OCI-LY1 (cell line): Measurements from ENCODE around the gene PICK1.

Experiments
- H2AFZ ChIP-seq: fragments of 200-600 bp; sonication (generic), shearing (Covaris generic); 2 replicates; pipeline ENCODE4 v1.6.0; 2014; ENCODE audit warnings: antibody characterized with exemption, mild to moderate bottlenecking, low read length
- H3F3A ChIP-seq: fragments of 200-600 bp; sonication (generic), shearing (Covaris generic); 2 replicates; pipeline ENCODE4 v1.6.0; 2014; ENCODE audit warnings: mild to moderate bottlenecking, antibody characterized with exemption, low read length, moderate library complexity; ENCODE audit not compliant: insufficient read depth
- H3K27ac ChIP-seq: fragments of 200-600 bp; sonication (generic); 2 replicates; pipeline ENCODE4 v1.5.1; 2014; ENCODE audit warnings: low read length, mixed run types, mild to moderate bottlenecking, low read depth; ENCODE audit not compliant: poor library complexity, severe bottlenecking
- H3K27me3 ChIP-seq: fragments of 200-600 bp; sonication (generic); 2 replicates; pipeline ENCODE4 v1.6.0; 2014; ENCODE audit warnings: antibody characterized with exemption, mild to moderate bottlenecking, low read length, moderate library complexity; ENCODE audit not compliant: insufficient read depth
- H3K36me3 ChIP-seq: fragments of 200-600 bp; sonication (generic); 2 replicates; pipeline ENCODE4 v1.6.1; 2014; ENCODE audit warnings: mild to moderate bottlenecking, antibody characterized with exemption, low read length, moderate library complexity, mixed read lengths; ENCODE audit not compliant: insufficient read depth
- H3K4me1 ChIP-seq: fragments of 200-600 bp; sonication (generic); 2 replicates; pipeline ENCODE4 v1.5.1; 2014; ENCODE audit warnings: mild to moderate bottlenecking, low read length, moderate library complexity; ENCODE audit not compliant: insufficient read depth, severe bottlenecking
- H3K4me2 ChIP-seq: fragments of 200-600 bp; sonication (generic), shearing (Covaris generic); 2 replicates; pipeline ENCODE4 v1.6.1; 2014; ENCODE audit warnings: low read length
- H3K4me3 ChIP-seq: fragments of 200-600 bp; sonication (generic); 2 replicates; pipeline ENCODE4 v1.5.1; 2014; ENCODE audit warnings: low read length, low read depth, mild to moderate bottlenecking, mixed read lengths; ENCODE audit not compliant: poor library complexity, severe bottlenecking
- H3K79me2 ChIP-seq: fragments of 200-600 bp; shearing (Covaris generic); 2 replicates; pipeline ENCODE4 v1.6.1; 2016; ENCODE audit warnings: mixed run types, low read length, mixed read lengths; ENCODE audit not compliant: insufficient read depth
- H3K9ac ChIP-seq: fragments of 200-600 bp; sonication (generic), shearing (Covaris generic); 2 replicates; pipeline ENCODE4 v1.6.1; 2014; ENCODE audit warnings: mild to moderate bottlenecking, low read length, mixed read lengths
- H3K9me2 ChIP-seq: fragments of 200-600 bp; sonication (generic), shearing (Covaris generic); 2 replicates; pipeline ENCODE4 v1.6.1; 2014; ENCODE audit warnings: low read depth, mild to moderate bottlenecking, low read length, mixed read lengths
- H3K9me3 ChIP-seq: fragments of 200-600 bp; shearing (Covaris generic); 2 replicates; pipeline ENCODE4 v1.6.1; 2014; ENCODE audit warnings: low read length, mixed read lengths
- H4K20me1 ChIP-seq: fragments of 200-600 bp; sonication (generic), shearing (Covaris generic); 2 replicates; pipeline ENCODE4 v1.6.0; 2016; ENCODE audit warnings: mild to moderate bottlenecking, low read length; ENCODE audit not compliant: insufficient read depth
- CTCF ChIP-seq: fragments of 200-600 bp; sonication (generic), shearing (Covaris generic); IDR thresholded peaks from 2 replicates; pipeline ENCODE4 v1.5.1; 2017; ENCODE audit warnings: mild to moderate bottlenecking, antibody characterized with exemption, low read length, moderate library complexity, mixed read lengths
- EZH2 ChIP-seq: fragments of 200-600 bp; sonication (generic), shearing (Covaris generic); IDR thresholded peaks from 2 replicates; pipeline ENCODE4 v1.8.0; 2017; ENCODE audit warnings: borderline replicate concordance, mixed run types, mild to moderate bottlenecking, antibody characterized with exemption, low read length, moderate library complexity, mixed read lengths

PICK1 gene

GRCh38 chr22:38041760-38042487, 15.3 kb upstream of the PICK1 start:
- no peaks in the 10 kb centered on the region for H3K4me1 ChIP-seq
- no peak overlapping the region for H3K9ac ChIP-seq
- no peak overlapping the region for H3K4me2 ChIP-seq
- H3K79me2 ChIP-seq: no peaks in the 10 kb centered on the region
- no peaks in the 10 kb centered on the region for H3K9me2 ChIP-seq
- TF ChIP-seq CTCF: no peak
- TF ChIP-seq EZH2: no peak
- no peak overlapping the region for H3K27ac ChIP-seq
- no peak overlapping the region for H3K4me3 ChIP-seq
- no peaks in the 10 kb centered on the region for H3F3A ChIP-seq
- H3K36me3 ChIP-seq: no peaks in the 10 kb centered on the region
- peaks cover under 1% of the 10 kb centered on the region; the same call in 1 of the 2 replicates for H3K27me3 ChIP-seq
- no peaks in the 10 kb centered on the region for H3K9me3 ChIP-seq
- H2AFZ ChIP-seq: no peak overlapping the region
- no peaks in the 10 kb centered on the region for H4K20me1 ChIP-seq

GRCh38 chr22:38042488-38042790, 14.8 kb upstream of the PICK1 start:
- Histone ChIP-seq H4K20me1 (no peaks in the 10 kb centered on the region), H3K4me2 (no peak overlapping the region), H3K9me2 (no peaks in the 10 kb centered on the region), H3K4me3 (no peak overlapping the region), H3K9me3 (no peaks in the 10 kb centered on the region), H3K27ac (no peak overlapping the region), H3K27me3 (peaks cover 4% of the 10 kb centered on the region), H3F3A (no peaks in the 10 kb centered on the region), H3K9ac (no peak overlapping the region), H3K4me1 (no peaks in the 10 kb centered on the region), H2AFZ (no peak overlapping the region), H3K36me3 (no peaks in the 10 kb centered on the region), H3K79me2 (no peaks in the 10 kb centered on the region)
- TF ChIP-seq CTCF: no peak
- no peak for TF ChIP-seq EZH2

- Histone ChIP-seq H3K9ac (no peak overlapping the region), H3K4me2 (no peak overlapping the region), H4K20me1 (no peaks in the 10 kb centered on the region), H3K79me2 (no peaks in the 10 kb centered on the region), H3K36me3 (no peaks in the 10 kb centered on the region), H3K9me2 (no peaks in the 10 kb centered on the region), H3K9me3 (no peaks in the 10 kb centered on the region), H2AFZ (no peak overlapping the region), H3K27ac (no peak overlapping the region), H3K4me1 (no peaks in the 10 kb centered on the region), H3K27me3 (peaks cover 4% of the 10 kb centered on the region), H3K4me3 (no peak overlapping the region), H3F3A (no peaks in the 10 kb centered on the region)
- TF ChIP-seq EZH2 (no peak), CTCF (no peak; the same call in 1 of the 2 replicates)
Measured at GRCh38 chr22:38043151-38044039, 13.8 kb upstream of the PICK1 start.
